Measurements from ENCODE around the gene PPP1R7. TPM values are rescaled to one million over a fixed set of nuclear protein-coding genes. Genes with fewer than 3 reads are reported as not detected.

PPP1R7 gene
- total and polyA plus RNA-seq, 2 of the 4 experiments (the other 2 are of a cell fraction), result 60.8 to 70.0 TPM

DNA sequence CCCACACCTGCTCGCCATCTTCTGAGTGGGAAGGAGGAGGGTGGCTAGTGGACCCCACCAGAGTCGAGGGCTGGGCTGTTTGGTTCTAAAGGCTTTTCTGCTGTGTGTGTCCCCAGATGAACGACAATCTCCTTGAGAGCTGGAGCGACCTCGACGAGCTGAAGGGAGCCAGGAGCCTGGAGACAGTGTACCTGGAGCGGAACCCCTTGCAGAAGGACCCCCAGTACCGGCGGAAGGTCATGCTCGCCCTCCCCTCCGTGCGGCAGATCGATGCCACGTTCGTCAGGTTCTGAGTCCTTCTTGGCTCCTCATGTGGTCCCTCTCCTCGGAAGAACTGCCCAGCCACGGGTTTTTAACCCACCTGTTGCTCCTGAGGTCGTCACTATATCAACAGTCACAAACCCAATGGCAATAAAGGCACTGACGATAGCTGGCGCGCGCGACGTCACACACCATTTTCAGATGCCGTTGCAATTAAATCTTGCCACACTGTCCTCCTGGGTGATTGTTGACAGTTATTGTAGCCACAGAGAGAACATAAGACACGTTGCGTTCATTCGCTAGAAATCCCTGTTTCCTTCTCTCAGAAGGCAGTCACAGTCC, 32.4 kb downstream of the PPP1R7 start:
- CTCF ChIA-PET, result no interaction called here
- dilution Hi-C loops (cut with HindIII; ENCODE audit: low sequenced_read_pairs, unreplicated experiment), result no loop called here
- no peak overlapping the region for H4K5ac ChIP-seq (ENCODE audit: low read depth, low read length)

More for the DNA sequence above, 32.4 kb downstream of the PPP1R7 start:
- DNase-seq (no peak), ATAC-seq (ENCODE audit: low read depth) (no peak)
- H2AK9ac ChIP-seq (replicated peaks; ENCODE audit: low read depth, low read length, poor library complexity), result no peak overlapping the region
- no peaks in the 10 kb centered on the region for H3K79me1 ChIP-seq (ENCODE audit: low read depth in 1 of 2, low read length in 2 of 2)
- H3K4ac ChIP-seq (ENCODE audit: low read depth, low read length), result no peak overlapping the region
- H4K20me1 ChIP-seq (ENCODE audit: insufficient read depth, low read length), result no peaks in the 10 kb centered on the region
- no peak overlapping the region for H4K8ac ChIP-seq (ENCODE audit: low read depth in 2 of 2, low read length in 2 of 2)
- no peak overlapping the region for H3K4me2 ChIP-seq (ENCODE audit: low read depth, low read length)
- no TSS peak for BruUV-seq (replicated peaks)
- H3K56ac ChIP-seq (ENCODE audit: extremely low read depth, insufficient read depth, low read length), result no peak overlapping the region
- TF ChIP-seq, protein P1, sequence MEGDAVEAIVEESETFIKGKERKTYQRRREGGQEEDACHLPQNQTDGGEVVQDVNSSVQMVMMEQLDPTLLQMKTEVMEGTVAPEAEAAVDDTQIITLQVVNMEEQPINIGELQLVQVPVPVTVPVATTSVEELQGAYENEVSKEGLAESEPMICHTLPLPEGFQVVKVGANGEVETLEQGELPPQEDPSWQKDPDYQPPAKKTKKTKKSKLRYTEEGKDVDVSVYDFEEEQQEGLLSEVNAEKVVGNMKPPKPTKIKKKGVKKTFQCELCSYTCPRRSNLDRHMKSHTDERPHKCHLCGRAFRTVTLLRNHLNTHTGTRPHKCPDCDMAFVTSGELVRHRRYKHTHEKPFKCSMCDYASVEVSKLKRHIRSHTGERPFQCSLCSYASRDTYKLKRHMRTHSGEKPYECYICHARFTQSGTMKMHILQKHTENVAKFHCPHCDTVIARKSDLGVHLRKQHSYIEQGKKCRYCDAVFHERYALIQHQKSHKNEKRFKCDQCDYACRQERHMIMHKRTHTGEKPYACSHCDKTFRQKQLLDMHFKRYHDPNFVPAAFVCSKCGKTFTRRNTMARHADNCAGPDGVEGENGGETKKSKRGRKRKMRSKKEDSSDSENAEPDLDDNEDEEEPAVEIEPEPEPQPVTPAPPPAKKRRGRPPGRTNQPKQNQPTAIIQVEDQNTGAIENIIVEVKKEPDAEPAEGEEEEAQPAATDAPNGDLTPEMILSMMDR (conservative IDR thresholded peaks at IDR 0.05; ENCODE audit: low read depth, low read length), result no peak
- no peaks in the 10 kb centered on the region for H3K4me1 ChIP-seq (ENCODE audit: control insufficient read depth, insufficient read depth, low read length)
- no peaks in the 10 kb centered on the region; the same call in 1 of the 2 replicates for H3K27me3 ChIP-seq (ENCODE audit: control insufficient read depth, insufficient read depth, low read length)
- H3K36me3 ChIP-seq (ENCODE audit: control insufficient read depth, insufficient read depth, low read length), result peaks cover 13% of the 10 kb centered on the region
- no peak overlapping the region for H2BK120ac ChIP-seq (ENCODE audit: low read depth, low read length)
- intact Hi-C loops (cut with micrococcal nuclease) (no loop called here), in situ Hi-C loops (cut with MboI; ENCODE audit: low sequenced_read_pairs) (no loop called here)
- H3K9me1 ChIP-seq (ENCODE audit: insufficient read depth, low read length), result peaks cover 3% of the 10 kb centered on the region; the same call in 1 of the 2 replicates
- H2BK5ac ChIP-seq (ENCODE audit: low read depth, low read length, poor library complexity, severe bottlenecking), result no peak overlapping the region
- H2BK15ac ChIP-seq (ENCODE audit: low read depth, low read length), result no peak overlapping the region
- H3K4me3 ChIP-seq (ENCODE audit: insufficient read depth, low read depth, low read length), result no peak overlapping the region
- no peak overlapping the region for H2AK5ac ChIP-seq (ENCODE audit: low read depth, low read length)
- H3K14ac ChIP-seq (replicated peaks; ENCODE audit: low read depth, low read length), result no peak overlapping the region
- WGBS, 2 experiments (ENCODE audit: extremely low coverage in 2 of 2, insufficient read length in 1 of 2), result 90% methylated on average over 16 of the region's 28 CpGs; no CpG with 5 or more reads in 1 of the 2 experiments
- no peak overlapping the region for H2BK20ac ChIP-seq (ENCODE audit: low read depth, low read length)
- H3K9ac ChIP-seq (ENCODE audit: low read depth, low read length), result no peak overlapping the region
- H3K23ac ChIP-seq (ENCODE audit: low read depth, low read length), result no peak overlapping the region
- H3K27ac ChIP-seq (ENCODE audit: insufficient read depth, low read length), result no peak overlapping the region
- POLR2A ChIA-PET (ENCODE audit: unreplicated experiment), result no interaction called here
- H2AFZ ChIP-seq (replicated peaks; ENCODE audit: low read length, poor library complexity), result no peak overlapping the region
- H4K91ac ChIP-seq (ENCODE audit: insufficient read depth, low read depth, low read length), result no peak overlapping the region
- no peaks in the 10 kb centered on the region for H3K9me3 ChIP-seq (ENCODE audit: control insufficient read depth, insufficient read depth, low read length)
- no peak overlapping the region for H3K18ac ChIP-seq (ENCODE audit: low read depth, low read length)

All from IMR-90 (cell line).